Ramos (cell line): ENCODE data around the gene STK39.
"Not testable (repeated sequence)": the region's sequence is repeated elsewhere in the genome, so short reads cannot be mapped to it uniquely, and the experiment has no call there.

ENCODE experiments used
- in situ Hi-C: fragments of 300-500 bp; cut with MboI; formaldehyde crosslinking; loops from one replicate; pipeline ENCODE4 v1.14.3; 2022; ENCODE audit warnings: low sequenced_read_pairs; ENCODE audit not compliant: unreplicated experiment

The STK39 gene

GRCh38 chr2:168247341-168248261 is at the start of gene STK39:
Gene STK39, minus strand, starts transcription at chr2:168247595. Its CDS starts 160 bp downstream, at chr2:168247435.
- in situ Hi-C loops, result no loop called here

GRCh38 chr2:168295051-168295450 is 47.7 kb upstream of the STK39 start:
- in situ Hi-C loops, result no loop called here

- in situ Hi-C loops, result no loop called here
Measured at GRCh38 chr2:168294409-168294808, 47.0 kb upstream of the STK39 start.

GRCh38 chr2:168293766-168294165 is 46.4 kb upstream of the STK39 start:
- in situ Hi-C loops, result no loop called here

- in situ Hi-C loops, result no loop called here
Measured at GRCh38 chr2:168290391-168290790, 43.0 kb upstream of the STK39 start.

- in situ Hi-C loops, result no loop called here
Measured at GRCh38 chr2:168289880-168290279, 42.5 kb upstream of the STK39 start.

GRCh38 chr2:168286535-168286934 is 39.1 kb upstream of the STK39 start:
- in situ Hi-C loops, result no loop called here

GRCh38 chr2:168278424-168278888 is 31.1 kb upstream of the STK39 start:
- in situ Hi-C loops, result no loop called here

GRCh38 chr2:168277276-168277675 is 29.9 kb upstream of the STK39 start:
- in situ Hi-C loops, result no loop called here

- in situ Hi-C loops, result no loop called here
Measured at GRCh38 chr2:168272225-168272624, 24.8 kb upstream of the STK39 start.

GRCh38 chr2:168262926-168263325 is 15.5 kb upstream of the STK39 start:
- in situ Hi-C loops, result not testable (repeated sequence)

GRCh38 chr2:168256448-168256847 is 9.1 kb upstream of the STK39 start:
- in situ Hi-C loops, result no loop called here

GRCh38 chr2:168255866-168256265 is 8.5 kb upstream of the STK39 start:
- in situ Hi-C loops, result no loop called here

- in situ Hi-C loops, result no loop called here
Measured at GRCh38 chr2:168255103-168255502, 7.7 kb upstream of the STK39 start.

- in situ Hi-C loops, result no loop called here
Measured at GRCh38 chr2:168254158-168254935, 7.0 kb upstream of the STK39 start.

GRCh38 chr2:168253379-168253778 is 6.0 kb upstream of the STK39 start:
- in situ Hi-C loops, result no loop called here

GRCh38 chr2:168252976-168253375 is 5.6 kb upstream of the STK39 start:
- in situ Hi-C loops, result no loop called here

GRCh38 chr2:168246483-168247340 is 683 bp downstream of the STK39 start:
- in situ Hi-C loops, result no loop called here

GRCh38 chr2:168246072-168246482 is 1.3 kb downstream of the STK39 start:
- in situ Hi-C loops, result no loop called here
